ENCODE data around the gene ASPA.

- TF ChIP-seq POLR2A (IDR thresholded peaks at IDR 0.05) (no peak), CTCF (IDR thresholded peaks at IDR 0.05) (no peak)
Measured at GRCh38 chr17:3529817-3530741, 54.3 kb downstream of the ASPA start.
